A549 (cell line): ENCODE data around the gene RHO.
"Not testable (repeated sequence)": the region's sequence is repeated elsewhere in the genome, so short reads cannot be mapped to it uniquely, and the experiment has no call there.

Source experiments
- CBX2 ChIP-seq: fragments of 200-600 bp; sonication (generic); IDR thresholded peaks from 2 replicates; pipeline ENCODE4 v1.6.1; 2016; ENCODE audit warnings: low read depth, mild to moderate bottlenecking, borderline replicate concordance
- CHD2 ChIP-seq: fragments of 150-350 bp; IDR thresholded peaks from 2 replicates; pipeline ENCODE4 v1.6.1; 2014; ENCODE audit warnings: low read length; ENCODE audit not compliant: partially characterized antibody
- EP300 ChIP-seq, 2 experiments: fragments of >200 bp; sonication (Bioruptor Twin); formaldehyde crosslinking; IDR thresholded peaks; 2 replicates in 1 of 2; 3 replicates in 1 of 2; pipeline ENCODE4 v1.6.1; 2016 to 2017
- KDM1A ChIP-seq: fragments of 200-600 bp; sonication (generic); IDR thresholded peaks from 2 replicates; pipeline ENCODE4 v1.6.1; 2016; ENCODE audit warnings: low read depth, mild to moderate bottlenecking
- MAFK ChIP-seq: fragments of 450-650 bp; IDR thresholded peaks from 2 replicates; pipeline ENCODE4 v1.6.1; 2014; ENCODE audit not compliant: partially characterized antibody
- MYC ChIP-seq: IDR thresholded peaks from 2 replicates; pipeline ENCODE4 v1.6.1; 2012; ENCODE audit warnings: mild to moderate bottlenecking, inconsistent platforms, low read length, improper control_type of control experiment, borderline replicate concordance
- POLR2A ChIP-seq: IDR thresholded peaks from 2 replicates; pipeline ENCODE4 v1.6.1; 2012; ENCODE audit warnings: mild to moderate bottlenecking, low read length
- POLR2AphosphoS2 ChIP-seq: conservative IDR thresholded peaks from 2 replicates; pipeline ENCODE4 v1.6.1; 2012; ENCODE audit warnings: low read length, improper control_type of control experiment, inconsistent platforms
- RCOR1 ChIP-seq: fragments of 150-350 bp; IDR thresholded peaks from 2 replicates; pipeline ENCODE4 v1.6.1; 2014; ENCODE audit warnings: antibody characterized with exemption, low read length, low read depth
- TF ChIP-seq, protein P1 (sequence below): fragments of >200 bp; sonication (Bioruptor Twin); formaldehyde crosslinking; IDR thresholded peaks from 3 replicates; pipeline ENCODE4 v1.5.1; 2016
- TF ChIP-seq, protein P2 (sequence below): fragments of 200-600 bp; sonication (generic); IDR thresholded peaks from 2 replicates; pipeline ENCODE4 v1.6.1; 2016; ENCODE audit warnings: antibody characterized with exemption, mild to moderate bottlenecking, moderate library complexity
- TF ChIP-seq, protein P3 (sequence below): IDR thresholded peaks from 2 replicates; pipeline ENCODE4 v1.6.1; 2012; ENCODE audit warnings: low read depth, borderline replicate concordance

DNA sequence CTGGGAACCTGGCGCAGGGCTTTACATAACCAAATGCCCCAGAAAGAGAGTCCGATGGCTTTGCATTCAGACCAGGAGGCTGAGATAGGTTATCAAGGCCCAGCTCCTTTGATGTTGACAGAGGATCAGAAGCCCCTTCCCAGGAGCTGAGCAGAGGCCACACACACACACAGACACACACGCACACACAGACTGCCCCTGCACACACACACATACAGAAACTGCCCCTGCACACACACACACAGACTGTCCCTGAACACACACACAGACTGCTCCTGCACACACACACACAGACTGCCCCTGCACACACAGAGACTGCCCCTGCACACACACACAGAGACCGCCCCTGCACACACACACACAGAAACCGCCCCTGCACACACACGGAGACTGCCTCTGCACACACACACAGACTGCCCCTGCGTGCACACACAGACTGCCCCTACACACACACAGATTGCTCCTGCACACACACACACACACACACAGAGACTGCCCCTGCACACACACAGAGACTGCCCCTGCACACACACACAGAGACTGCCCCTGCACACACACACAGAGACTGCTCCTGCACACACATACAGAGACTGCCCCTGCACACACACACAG is 12.5 kb upstream of the RHO start:
- TF ChIP-seq, protein P1, sequence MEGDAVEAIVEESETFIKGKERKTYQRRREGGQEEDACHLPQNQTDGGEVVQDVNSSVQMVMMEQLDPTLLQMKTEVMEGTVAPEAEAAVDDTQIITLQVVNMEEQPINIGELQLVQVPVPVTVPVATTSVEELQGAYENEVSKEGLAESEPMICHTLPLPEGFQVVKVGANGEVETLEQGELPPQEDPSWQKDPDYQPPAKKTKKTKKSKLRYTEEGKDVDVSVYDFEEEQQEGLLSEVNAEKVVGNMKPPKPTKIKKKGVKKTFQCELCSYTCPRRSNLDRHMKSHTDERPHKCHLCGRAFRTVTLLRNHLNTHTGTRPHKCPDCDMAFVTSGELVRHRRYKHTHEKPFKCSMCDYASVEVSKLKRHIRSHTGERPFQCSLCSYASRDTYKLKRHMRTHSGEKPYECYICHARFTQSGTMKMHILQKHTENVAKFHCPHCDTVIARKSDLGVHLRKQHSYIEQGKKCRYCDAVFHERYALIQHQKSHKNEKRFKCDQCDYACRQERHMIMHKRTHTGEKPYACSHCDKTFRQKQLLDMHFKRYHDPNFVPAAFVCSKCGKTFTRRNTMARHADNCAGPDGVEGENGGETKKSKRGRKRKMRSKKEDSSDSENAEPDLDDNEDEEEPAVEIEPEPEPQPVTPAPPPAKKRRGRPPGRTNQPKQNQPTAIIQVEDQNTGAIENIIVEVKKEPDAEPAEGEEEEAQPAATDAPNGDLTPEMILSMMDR, result not testable (repeated sequence)
- TF ChIP-seq RCOR1; KDM1A; POLR2AphosphoS2; MAFK; POLR2A; MYC; CHD2; CBX2; EP300 (IDR thresholded peaks at IDR 0.05): not testable (repeated sequence)
- TF ChIP-seq, protein P2, sequence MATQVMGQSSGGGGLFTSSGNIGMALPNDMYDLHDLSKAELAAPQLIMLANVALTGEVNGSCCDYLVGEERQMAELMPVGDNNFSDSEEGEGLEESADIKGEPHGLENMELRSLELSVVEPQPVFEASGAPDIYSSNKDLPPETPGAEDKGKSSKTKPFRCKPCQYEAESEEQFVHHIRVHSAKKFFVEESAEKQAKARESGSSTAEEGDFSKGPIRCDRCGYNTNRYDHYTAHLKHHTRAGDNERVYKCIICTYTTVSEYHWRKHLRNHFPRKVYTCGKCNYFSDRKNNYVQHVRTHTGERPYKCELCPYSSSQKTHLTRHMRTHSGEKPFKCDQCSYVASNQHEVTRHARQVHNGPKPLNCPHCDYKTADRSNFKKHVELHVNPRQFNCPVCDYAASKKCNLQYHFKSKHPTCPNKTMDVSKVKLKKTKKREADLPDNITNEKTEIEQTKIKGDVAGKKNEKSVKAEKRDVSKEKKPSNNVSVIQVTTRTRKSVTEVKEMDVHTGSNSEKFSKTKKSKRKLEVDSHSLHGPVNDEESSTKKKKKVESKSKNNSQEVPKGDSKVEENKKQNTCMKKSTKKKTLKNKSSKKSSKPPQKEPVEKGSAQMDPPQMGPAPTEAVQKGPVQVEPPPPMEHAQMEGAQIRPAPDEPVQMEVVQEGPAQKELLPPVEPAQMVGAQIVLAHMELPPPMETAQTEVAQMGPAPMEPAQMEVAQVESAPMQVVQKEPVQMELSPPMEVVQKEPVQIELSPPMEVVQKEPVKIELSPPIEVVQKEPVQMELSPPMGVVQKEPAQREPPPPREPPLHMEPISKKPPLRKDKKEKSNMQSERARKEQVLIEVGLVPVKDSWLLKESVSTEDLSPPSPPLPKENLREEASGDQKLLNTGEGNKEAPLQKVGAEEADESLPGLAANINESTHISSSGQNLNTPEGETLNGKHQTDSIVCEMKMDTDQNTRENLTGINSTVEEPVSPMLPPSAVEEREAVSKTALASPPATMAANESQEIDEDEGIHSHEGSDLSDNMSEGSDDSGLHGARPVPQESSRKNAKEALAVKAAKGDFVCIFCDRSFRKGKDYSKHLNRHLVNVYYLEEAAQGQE, result not testable (repeated sequence)
- TF ChIP-seq, protein P3, sequence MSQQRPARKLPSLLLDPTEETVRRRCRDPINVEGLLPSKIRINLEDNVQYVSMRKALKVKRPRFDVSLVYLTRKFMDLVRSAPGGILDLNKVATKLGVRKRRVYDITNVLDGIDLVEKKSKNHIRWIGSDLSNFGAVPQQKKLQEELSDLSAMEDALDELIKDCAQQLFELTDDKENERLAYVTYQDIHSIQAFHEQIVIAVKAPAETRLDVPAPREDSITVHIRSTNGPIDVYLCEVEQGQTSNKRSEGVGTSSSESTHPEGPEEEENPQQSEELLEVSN, result not testable (repeated sequence)
